ENCODE measurements around the gene LGALS12.

The LGALS12 gene

DNA sequence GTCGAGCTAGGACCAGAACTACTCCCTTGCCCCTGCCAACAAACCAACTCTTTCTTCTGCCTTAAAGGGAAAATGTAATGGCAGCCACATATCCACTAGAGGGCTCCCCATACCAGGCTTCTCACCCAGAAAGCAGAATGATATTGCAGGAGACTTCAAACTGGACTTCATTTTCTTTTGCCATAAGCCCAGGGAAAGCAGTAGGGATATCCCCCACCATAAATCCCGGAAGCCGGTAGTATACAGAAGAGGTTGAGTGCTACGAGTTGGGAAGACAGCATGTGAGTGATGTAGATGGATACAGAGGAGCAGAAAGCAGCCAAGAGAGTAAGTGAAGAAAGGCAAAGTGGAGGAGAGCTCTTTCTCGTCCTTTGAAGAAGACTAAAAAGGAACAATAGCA is 27.0 kb upstream of the LGALS12 start:
- DNase-seq (ENCODE audit: low read depth), result peak; percentile 33
- TF ChIP-seq, protein P1, sequence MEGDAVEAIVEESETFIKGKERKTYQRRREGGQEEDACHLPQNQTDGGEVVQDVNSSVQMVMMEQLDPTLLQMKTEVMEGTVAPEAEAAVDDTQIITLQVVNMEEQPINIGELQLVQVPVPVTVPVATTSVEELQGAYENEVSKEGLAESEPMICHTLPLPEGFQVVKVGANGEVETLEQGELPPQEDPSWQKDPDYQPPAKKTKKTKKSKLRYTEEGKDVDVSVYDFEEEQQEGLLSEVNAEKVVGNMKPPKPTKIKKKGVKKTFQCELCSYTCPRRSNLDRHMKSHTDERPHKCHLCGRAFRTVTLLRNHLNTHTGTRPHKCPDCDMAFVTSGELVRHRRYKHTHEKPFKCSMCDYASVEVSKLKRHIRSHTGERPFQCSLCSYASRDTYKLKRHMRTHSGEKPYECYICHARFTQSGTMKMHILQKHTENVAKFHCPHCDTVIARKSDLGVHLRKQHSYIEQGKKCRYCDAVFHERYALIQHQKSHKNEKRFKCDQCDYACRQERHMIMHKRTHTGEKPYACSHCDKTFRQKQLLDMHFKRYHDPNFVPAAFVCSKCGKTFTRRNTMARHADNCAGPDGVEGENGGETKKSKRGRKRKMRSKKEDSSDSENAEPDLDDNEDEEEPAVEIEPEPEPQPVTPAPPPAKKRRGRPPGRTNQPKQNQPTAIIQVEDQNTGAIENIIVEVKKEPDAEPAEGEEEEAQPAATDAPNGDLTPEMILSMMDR (IDR thresholded peaks at IDR 0.05; ENCODE audit: low read depth, low read length, missing control alignments), result peak; percentile 87
- H3K4me3 ChIP-seq (ENCODE audit: low read depth, low read length), result no peak overlapping the region

DNA sequence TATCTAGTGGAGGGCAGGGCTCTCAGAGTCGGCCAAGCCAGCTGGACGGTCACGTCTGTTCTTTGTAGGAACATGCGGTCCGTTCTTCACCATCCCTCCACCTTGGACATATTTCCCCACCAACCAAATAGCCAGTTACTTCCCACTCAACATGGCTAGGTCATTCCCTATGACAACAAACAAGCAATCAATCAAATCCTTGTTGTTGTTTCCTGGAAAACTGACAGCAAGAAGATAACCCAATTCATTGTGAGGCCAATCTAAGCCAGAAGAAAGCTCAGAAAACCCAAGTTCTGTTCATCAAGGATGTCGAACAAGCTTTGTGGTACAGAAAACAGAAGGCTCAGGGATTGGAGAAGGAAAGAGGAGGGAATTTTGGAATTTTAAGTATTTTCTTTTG is 25.8 kb upstream of the LGALS12 start:
- TF ChIP-seq, protein P1 (IDR thresholded peaks at IDR 0.05; ENCODE audit: low read depth, low read length, missing control alignments), result no peak
- DNase-seq (ENCODE audit: low read depth), result no peak

DNA sequence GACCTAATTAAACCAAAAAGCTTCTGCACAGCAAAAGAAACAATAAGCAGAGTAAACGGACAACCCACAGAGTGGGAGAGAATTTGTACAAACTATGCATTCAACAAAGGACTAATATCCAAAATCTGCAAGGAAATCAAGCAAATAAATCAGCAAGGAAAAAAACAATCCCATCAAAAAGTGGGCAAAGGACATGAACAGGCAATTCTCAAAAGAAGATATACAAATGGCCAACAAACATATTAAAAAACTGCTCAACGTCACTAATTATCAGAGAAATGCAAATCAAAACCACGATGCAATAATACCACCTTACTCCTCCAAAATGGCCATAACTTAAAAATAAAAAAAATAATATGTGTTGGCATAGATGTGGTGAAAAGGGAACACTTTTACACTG is 20.1 kb upstream of the LGALS12 start:
- TF ChIP-seq, protein P1 (IDR thresholded peaks at IDR 0.05; ENCODE audit: low read depth, low read length, missing control alignments), result no peak
- no peak for DNase-seq (ENCODE audit: low read depth)
- no peak overlapping the region for H3K4me3 ChIP-seq (ENCODE audit: low read depth, low read length)

More for the DNA sequence above, 25.8 kb upstream of the LGALS12 start:
- H3K4me3 ChIP-seq (ENCODE audit: low read depth, low read length), result no peak overlapping the region

DNA sequence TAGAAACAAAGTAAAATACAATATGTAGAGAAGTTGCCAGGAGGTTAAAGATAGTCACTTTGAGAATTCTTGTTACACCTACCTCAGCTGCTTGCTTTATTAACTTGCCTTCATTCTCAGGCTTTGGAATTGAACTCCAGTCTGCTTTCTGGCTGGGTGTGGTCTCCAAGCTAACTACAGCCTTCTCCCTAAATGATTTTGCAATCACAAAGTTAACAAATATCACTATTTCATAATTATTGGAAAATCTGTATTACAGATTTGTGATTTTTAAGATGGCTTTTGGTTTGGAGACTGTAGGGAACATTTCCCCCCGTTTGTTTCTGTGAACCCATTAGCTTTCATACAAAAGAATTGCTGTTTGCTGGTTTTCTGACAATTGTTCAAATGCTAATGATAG is 17.1 kb upstream of the LGALS12 start:
- TF ChIP-seq, protein P1 (IDR thresholded peaks at IDR 0.05; ENCODE audit: low read depth, low read length, missing control alignments), result no peak

DNA sequence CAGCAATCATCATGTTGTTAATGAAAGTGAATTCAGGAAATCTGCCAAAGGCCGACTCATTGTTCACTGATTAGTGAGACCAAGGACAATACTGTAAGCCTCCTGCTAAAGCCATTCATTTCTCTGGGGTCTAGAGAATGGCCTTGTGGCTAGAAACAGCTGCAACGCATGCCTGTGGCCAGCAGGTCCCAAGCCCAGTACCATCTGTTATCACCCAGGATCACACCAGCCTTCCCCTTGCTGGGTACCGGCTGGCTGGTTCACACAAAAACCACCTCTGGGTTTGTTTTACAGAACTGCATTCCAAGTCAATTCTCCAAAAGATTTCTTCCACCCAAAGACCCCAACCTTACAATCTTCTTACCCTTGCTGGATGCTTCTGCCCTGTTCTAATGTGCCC is 16.0 kb upstream of the LGALS12 start:
- DNase-seq (ENCODE audit: low read depth), result no peak
- H3K4me3 ChIP-seq (ENCODE audit: low read depth, low read length), result no peak overlapping the region
- TF ChIP-seq, protein P1 (IDR thresholded peaks at IDR 0.05; ENCODE audit: low read depth, low read length, missing control alignments), result no peak

More for the DNA sequence above, 17.1 kb upstream of the LGALS12 start:
- DNase-seq (ENCODE audit: low read depth), result no peak
- H3K4me3 ChIP-seq (ENCODE audit: low read depth, low read length), result no peak overlapping the region

DNA sequence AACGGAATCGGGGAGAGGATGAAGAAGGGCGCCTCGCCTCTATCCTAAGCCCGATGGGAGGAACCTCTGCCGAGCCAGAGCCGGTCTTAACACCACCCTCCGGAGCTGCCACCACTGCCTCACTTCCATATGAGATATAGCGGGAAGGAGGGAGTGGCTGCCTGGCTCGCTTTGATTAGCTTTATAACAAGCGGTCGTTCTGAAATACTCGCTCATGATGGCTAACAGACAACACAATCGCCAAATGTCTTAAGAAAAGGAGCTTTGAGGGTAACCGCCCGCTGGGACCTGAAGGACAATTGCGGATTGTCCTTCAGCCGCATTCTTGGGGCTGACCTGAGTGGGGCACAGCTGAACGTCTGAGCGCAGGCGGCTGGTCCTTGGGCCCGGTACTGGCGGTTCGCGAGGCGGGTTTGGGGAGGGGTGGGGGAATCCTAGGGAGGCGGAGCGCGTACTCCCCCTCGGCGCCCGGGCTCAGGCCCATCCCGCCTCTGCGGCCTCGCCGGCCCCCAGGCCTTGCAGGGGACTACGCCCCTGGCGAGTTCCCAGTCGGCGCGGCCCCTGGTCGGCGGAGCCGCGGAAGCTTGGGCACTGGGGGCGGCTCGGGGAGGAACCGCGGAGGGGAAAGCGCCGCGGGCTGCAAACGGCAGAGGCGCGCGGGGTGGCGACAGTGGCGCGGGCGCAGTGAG is 15.2 kb upstream of the LGALS12 start, which contains the start of gene PLAAT5:
Gene PLAAT5, minus strand, starts transcription at position 617 of the 689 bp plus-strand sequence. Its CDS starts 133 bp downstream, at position 484.
- no peak for DNase-seq (ENCODE audit: low read depth)
- TF ChIP-seq, protein P1 (IDR thresholded peaks at IDR 0.05; ENCODE audit: low read depth, low read length, missing control alignments), result no peak
- no peak within 1 kb of the TSS for H3K4me3 ChIP-seq (ENCODE audit: low read depth, low read length)

DNA sequence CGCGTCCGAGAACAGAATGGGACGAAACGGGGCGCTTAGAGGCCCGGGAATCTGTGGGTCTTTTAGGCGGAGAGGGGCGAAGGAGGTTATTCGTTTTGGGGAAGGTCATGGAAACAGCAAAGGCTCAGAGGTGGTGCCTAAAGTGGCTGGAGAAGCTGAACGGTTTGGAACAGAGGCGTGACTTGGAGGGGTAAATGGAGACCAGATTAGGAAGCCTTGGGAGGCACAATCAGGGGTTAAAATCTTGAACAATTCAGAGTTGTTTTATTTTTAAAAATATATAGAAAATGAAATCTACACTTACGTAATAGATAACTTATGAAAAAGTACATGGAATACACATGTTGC is 14.7 kb upstream of the LGALS12 start:
- TF ChIP-seq, protein P1 (IDR thresholded peaks at IDR 0.05; ENCODE audit: low read depth, low read length, missing control alignments), result no peak
- no peak for DNase-seq (ENCODE audit: low read depth)
- H3K4me3 ChIP-seq (ENCODE audit: low read depth, low read length), result no peak overlapping the region

Data from GM12864 (cell line).